DND-41 (cell line): ENCODE results near the gene DYNC1H1.

ENCODE experiments used
- EZH2 ChIP-seq: IDR thresholded peaks from 3 replicates; pipeline ENCODE4 v1.6.1; 2012; ENCODE audit warnings: borderline replicate concordance, low read depth, mild to moderate bottlenecking, moderate library complexity, low read length, inconsistent platforms; ENCODE audit not compliant: severe bottlenecking
- TF ChIP-seq, protein P1 (sequence below): IDR thresholded peaks from 2 replicates; pipeline ENCODE4 v1.5.1; 2012; ENCODE audit warnings: borderline replicate concordance, low read length, moderate library complexity, mild to moderate bottlenecking; ENCODE audit not compliant: poor library complexity, severe bottlenecking; ENCODE audit errors: extremely low read depth

DNA sequence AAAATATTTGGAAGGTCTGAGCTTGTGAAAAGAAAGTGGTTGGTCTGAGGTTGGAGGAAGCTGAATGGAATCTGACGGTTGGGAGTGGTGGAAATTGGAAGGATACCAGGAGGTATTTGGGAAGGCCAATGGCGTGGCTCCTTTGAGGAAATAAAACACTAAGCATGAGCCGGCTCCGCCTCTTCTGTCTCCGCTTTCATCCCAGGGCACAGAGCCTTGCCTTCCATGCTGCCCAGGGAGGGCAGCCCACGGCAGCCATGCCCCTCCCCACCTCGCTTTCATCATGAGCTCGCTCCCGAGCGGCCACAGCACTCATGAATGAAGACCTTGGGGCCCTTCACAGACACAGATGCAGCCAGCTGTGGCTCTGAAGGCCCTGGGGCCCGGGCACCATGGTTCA lies 86.3 kb downstream of the DYNC1H1 start:
- TF ChIP-seq, protein P1, sequence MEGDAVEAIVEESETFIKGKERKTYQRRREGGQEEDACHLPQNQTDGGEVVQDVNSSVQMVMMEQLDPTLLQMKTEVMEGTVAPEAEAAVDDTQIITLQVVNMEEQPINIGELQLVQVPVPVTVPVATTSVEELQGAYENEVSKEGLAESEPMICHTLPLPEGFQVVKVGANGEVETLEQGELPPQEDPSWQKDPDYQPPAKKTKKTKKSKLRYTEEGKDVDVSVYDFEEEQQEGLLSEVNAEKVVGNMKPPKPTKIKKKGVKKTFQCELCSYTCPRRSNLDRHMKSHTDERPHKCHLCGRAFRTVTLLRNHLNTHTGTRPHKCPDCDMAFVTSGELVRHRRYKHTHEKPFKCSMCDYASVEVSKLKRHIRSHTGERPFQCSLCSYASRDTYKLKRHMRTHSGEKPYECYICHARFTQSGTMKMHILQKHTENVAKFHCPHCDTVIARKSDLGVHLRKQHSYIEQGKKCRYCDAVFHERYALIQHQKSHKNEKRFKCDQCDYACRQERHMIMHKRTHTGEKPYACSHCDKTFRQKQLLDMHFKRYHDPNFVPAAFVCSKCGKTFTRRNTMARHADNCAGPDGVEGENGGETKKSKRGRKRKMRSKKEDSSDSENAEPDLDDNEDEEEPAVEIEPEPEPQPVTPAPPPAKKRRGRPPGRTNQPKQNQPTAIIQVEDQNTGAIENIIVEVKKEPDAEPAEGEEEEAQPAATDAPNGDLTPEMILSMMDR, result no peak
- no peak for TF ChIP-seq EZH2
